Thymus (tissue), 11 donors: ENCODE data around the gene MRAS. TPM values are rescaled to one million over a fixed set of nuclear protein-coding genes. Genes with fewer than 3 reads are reported as not detected.

Source experiments
- DNase-seq, 9 donors: peaks; one replicate each; pipeline ENCODE4 v3.0.0-alpha.2; 2013; ENCODE audit warnings: low spot score in 9 of 9, low read depth in 6 of 9, missing footprints in 1 of 9
- H3K27ac ChIP-seq, 2 donors: one replicate each; pipeline ENCODE4 v1.5.1; 2013; ENCODE audit warnings: control low read depth in 1 of 2, low read depth in 1 of 2, low read length in 1 of 2, mild to moderate bottlenecking in 1 of 2, moderate library complexity in 1 of 2
- H3K27me3 ChIP-seq, 2 donors: one replicate each; pipeline ENCODE4 v1.5.1; 2013; ENCODE audit warnings: low read length in 1 of 2; ENCODE audit not compliant: control insufficient read depth in 2 of 2, insufficient read depth in 1 of 2
- H3K36me3 ChIP-seq, 2 donors: one replicate each; pipeline ENCODE4 v1.5.1; 2013; ENCODE audit warnings: low read length in 1 of 2, mild to moderate bottlenecking in 1 of 2, moderate library complexity in 1 of 2; ENCODE audit not compliant: control insufficient read depth in 2 of 2, insufficient read depth in 2 of 2
- H3K4me1 ChIP-seq, 2 donors: one replicate each; pipeline ENCODE4 v1.5.1; 2013; ENCODE audit warnings: low read length in 2 of 2; ENCODE audit not compliant: control insufficient read depth in 2 of 2, insufficient read depth in 2 of 2
- H3K4me3 ChIP-seq, 2 donors: one replicate each; pipeline ENCODE4 v1.5.1; 2013; ENCODE audit warnings: low read length in 2 of 2, control low read depth in 1 of 2, mild to moderate bottlenecking in 1 of 2
- H3K9me3 ChIP-seq, 2 donors: one replicate each; pipeline ENCODE4 v1.5.1; 2013; ENCODE audit warnings: low read length in 1 of 2, mild to moderate bottlenecking in 1 of 2; ENCODE audit not compliant: control insufficient read depth in 2 of 2, insufficient read depth in 1 of 2
- WGBS: extraction: QIAGEN DNeasy Blood & Tissue Kit; methylation state at CpG from one replicate; pipeline ENCODE4 v1.1.7; 2013; 5-methylcytosine and 5-hydroxymethylcytosine counted together
- polyA plus RNA-seq: library from polyadenylated mRNA; stranded (reverse); fragments of 200-250 nt; gene quantifications from one replicate; pipeline ENCODE4 v1.2.3, GENCODE V29; 2013
- total RNA-seq: library from RNA; stranded (reverse); fragments of 120-200 nt; gene quantifications from one replicate; pipeline ENCODE4 v1.2.4, GENCODE V29; 2013
- donor health status: healthy.

MRAS gene
- total and polyA plus RNA-seq, 2 donors, result 4.7 to 11.7 TPM

GRCh38 chr3:138432576-138433240 is 84.3 kb downstream of the MRAS start:
- 94% methylated on average over 4 of the region's 4 CpGs for WGBS
- Histone ChIP-seq H3K9me3 (peaks cover 0 to 6% of the 10 kb centered on the region in 2 donors), H3K27ac (no peak overlapping the region), H3K27me3 (peaks cover 34 to 65% of the 10 kb centered on the region in 2 donors), H3K36me3 (no peaks in the 10 kb centered on the region), H3K4me1 (peaks cover 9 to 16% of the 10 kb centered on the region in 2 donors), H3K4me3 (no peak overlapping the region)
- no peak for DNase-seq

GRCh38 chr3:138433892-138434275 is 85.5 kb downstream of the MRAS start:
- 29% methylated on average over 16 of the region's 16 CpGs for WGBS
- Histone ChIP-seq H3K4me3 (peak overlapping the region; percentile 18 to 41), H3K27ac (no peak overlapping the region), H3K27me3 (peaks cover 34 to 67% of the 10 kb centered on the region in 2 donors), H3K4me1 (peaks cover 9 to 16% of the 10 kb centered on the region in 2 donors), H3K36me3 (no peaks in the 10 kb centered on the region), H3K9me3 (peaks cover 0 to 6% of the 10 kb centered on the region in 2 donors)
- no peak for DNase-seq

- H3K27me3 ChIP-seq, result peaks cover 34 to 68% of the 10 kb centered on the region in 2 donors
- DNase-seq, result peak in 8 of 9 donors; percentile 19 to 72 (median 30)
- peak within 1 kb of the TSS; percentile 18 to 41 for H3K4me3 ChIP-seq
- H3K27ac ChIP-seq, result no peak within 1 kb of the TSS
- H3K36me3 ChIP-seq, result no peaks in the 10 kb centered on the region
- 1% methylated on average over 54 of the region's 54 CpGs for WGBS
- H3K4me1 ChIP-seq, result peaks cover 9 to 16% of the 10 kb centered on the region in 2 donors
- peaks cover 0 to 6% of the 10 kb centered on the region in 2 donors for H3K9me3 ChIP-seq
Observed at GRCh38 chr3:138434276-138434874, 86.0 kb downstream of the MRAS start, which contains the start of gene ESYT3. Gene ESYT3 (plus strand): TSS chr3:138434616. CDS start chr3:138434799, 183 bp downstream.

GRCh38 chr3:138434875-138435772 is 86.7 kb downstream of the MRAS start:
- H3K27ac ChIP-seq, result no peak overlapping the region
- 9% methylated on average over 78 of the region's 78 CpGs for WGBS
- peak overlapping the region; percentile 18 to 41 for H3K4me3 ChIP-seq
- peak in 1 of 9 donors; percentile 20 for DNase-seq
- H3K36me3 ChIP-seq, result no peaks in the 10 kb centered on the region
- peaks cover 9 to 16% of the 10 kb centered on the region in 2 donors for H3K4me1 ChIP-seq
- H3K9me3 ChIP-seq, result peaks cover 0 to 6% of the 10 kb centered on the region in 2 donors
- peaks cover 34 to 66% of the 10 kb centered on the region in 2 donors for H3K27me3 ChIP-seq

- H3K9me3 ChIP-seq, result peaks cover 0 to 6% of the 10 kb centered on the region in 2 donors
- DNase-seq, result no peak
- WGBS, result 88% methylated on average over 8 of the region's 8 CpGs
- no peaks in the 10 kb centered on the region for H3K36me3 ChIP-seq
- peaks cover 34 to 66% of the 10 kb centered on the region in 2 donors for H3K27me3 ChIP-seq
- H3K4me3 ChIP-seq, result no peak overlapping the region
- H3K4me1 ChIP-seq, result peaks cover 9 to 16% of the 10 kb centered on the region in 2 donors
- H3K27ac ChIP-seq, result no peak overlapping the region
Observed at GRCh38 chr3:138435840-138436239, 87.5 kb downstream of the MRAS start.

GRCh38 chr3:138437281-138437680 is 88.9 kb downstream of the MRAS start:
- Histone ChIP-seq H3K9me3 (peaks cover 0 to 6% of the 10 kb centered on the region in 2 donors), H3K4me3 (no peak overlapping the region), H3K27me3 (peaks cover 34 to 58% of the 10 kb centered on the region in 2 donors), H3K27ac (no peak overlapping the region), H3K36me3 (no peaks in the 10 kb centered on the region), H3K4me1 (peaks cover 9 to 16% of the 10 kb centered on the region in 2 donors)
- DNase-seq, result no peak
- WGBS, result 97% methylated on average over 6 of the region's 6 CpGs

- no peak for DNase-seq
- Histone ChIP-seq H3K4me1 (peaks cover 7 to 14% of the 10 kb centered on the region in 2 donors), H3K4me3 (no peak overlapping the region), H3K27me3 (peaks cover 26 to 42% of the 10 kb centered on the region in 2 donors), H3K36me3 (no peaks in the 10 kb centered on the region), H3K27ac (no peak overlapping the region), H3K9me3 (peaks cover 0 to 3% of the 10 kb centered on the region in 2 donors)
- 92% methylated on average over 11 of the region's 11 CpGs for WGBS
Observed at GRCh38 chr3:138438896-138439295, 90.5 kb downstream of the MRAS start.

GRCh38 chr3:138439646-138440045 is 91.3 kb downstream of the MRAS start:
- no peak overlapping the region for H3K4me3 ChIP-seq
- peaks cover 19 to 34% of the 10 kb centered on the region in 2 donors for H3K27me3 ChIP-seq
- H3K4me1 ChIP-seq, result peaks cover 6 to 8% of the 10 kb centered on the region in 2 donors
- no peak overlapping the region for H3K27ac ChIP-seq
- no peaks in the 10 kb centered on the region for H3K36me3 ChIP-seq
- no peak for DNase-seq
- WGBS, result 89% methylated on average over 4 of the region's 4 CpGs
- no peaks in the 10 kb centered on the region for H3K9me3 ChIP-seq
